ENCODE data around the gene CAPRIN1.

DNA sequence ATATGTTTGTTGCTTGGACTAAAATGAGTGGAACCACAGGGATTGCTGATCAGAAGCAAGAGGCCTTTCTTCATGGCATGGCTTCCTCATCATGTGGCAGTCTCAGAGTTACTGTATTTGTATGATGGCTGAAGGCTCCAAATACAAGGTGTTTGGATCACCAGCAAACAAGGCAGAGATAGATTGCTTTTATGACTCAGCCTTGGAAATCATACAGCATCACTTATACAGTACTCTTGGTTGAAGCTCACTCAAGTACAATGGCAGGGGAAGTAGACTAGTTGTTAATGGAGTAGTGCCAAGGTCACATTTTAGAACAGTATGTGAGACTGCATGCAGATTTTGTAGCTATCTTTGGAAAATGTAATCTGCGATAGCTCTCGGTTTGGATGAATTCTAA lies 16.6 kb downstream of the CAPRIN1 start:
- TF ChIP-seq, protein P1, sequence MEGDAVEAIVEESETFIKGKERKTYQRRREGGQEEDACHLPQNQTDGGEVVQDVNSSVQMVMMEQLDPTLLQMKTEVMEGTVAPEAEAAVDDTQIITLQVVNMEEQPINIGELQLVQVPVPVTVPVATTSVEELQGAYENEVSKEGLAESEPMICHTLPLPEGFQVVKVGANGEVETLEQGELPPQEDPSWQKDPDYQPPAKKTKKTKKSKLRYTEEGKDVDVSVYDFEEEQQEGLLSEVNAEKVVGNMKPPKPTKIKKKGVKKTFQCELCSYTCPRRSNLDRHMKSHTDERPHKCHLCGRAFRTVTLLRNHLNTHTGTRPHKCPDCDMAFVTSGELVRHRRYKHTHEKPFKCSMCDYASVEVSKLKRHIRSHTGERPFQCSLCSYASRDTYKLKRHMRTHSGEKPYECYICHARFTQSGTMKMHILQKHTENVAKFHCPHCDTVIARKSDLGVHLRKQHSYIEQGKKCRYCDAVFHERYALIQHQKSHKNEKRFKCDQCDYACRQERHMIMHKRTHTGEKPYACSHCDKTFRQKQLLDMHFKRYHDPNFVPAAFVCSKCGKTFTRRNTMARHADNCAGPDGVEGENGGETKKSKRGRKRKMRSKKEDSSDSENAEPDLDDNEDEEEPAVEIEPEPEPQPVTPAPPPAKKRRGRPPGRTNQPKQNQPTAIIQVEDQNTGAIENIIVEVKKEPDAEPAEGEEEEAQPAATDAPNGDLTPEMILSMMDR (conservative IDR thresholded peaks at IDR 0.05; ENCODE audit: low read depth, low read length) = no peak
- TF ChIP-seq EZH2 (IDR thresholded peaks at IDR 0.05; ENCODE audit: borderline replicate concordance, low read depth, low read length, poor library complexity, severe bottlenecking) = no peak
